SKM-1 (cell line): ENCODE measurements around the gene GAREM1.
"Not testable (repeated sequence)": the region's sequence is repeated elsewhere in the genome, so short reads cannot be mapped to it uniquely, and the experiment has no call there.

Experiments used
- DNase-seq: peaks from one replicate; lab custom pipeline; 2025; ENCODE audit not compliant: unreplicated experiment; lab: John Stamatoyannopoulos, UW

GAREM1 gene

DNA sequence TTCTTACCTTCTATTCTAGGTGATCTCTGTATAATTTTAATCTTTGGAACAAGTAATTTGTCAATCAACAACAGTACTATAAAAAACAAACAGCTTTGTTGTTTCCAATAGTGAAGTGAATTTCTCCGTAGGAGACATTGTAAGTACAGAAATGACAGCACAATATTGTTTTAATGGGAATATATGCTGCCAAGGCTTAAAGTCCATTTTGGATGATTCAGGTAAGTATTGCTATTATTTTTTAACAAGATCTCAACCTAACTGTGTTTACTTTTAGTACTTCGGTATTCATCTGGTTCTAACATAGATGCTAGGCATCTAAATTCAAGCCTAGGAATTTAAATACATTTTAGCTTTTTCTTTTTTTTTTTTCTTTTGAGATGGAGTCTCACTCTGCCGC is 175.1 kb downstream of the GAREM1 start:
- DNase-seq = no peak

GRCh38 chr18:32293107-32293506 is 177.6 kb downstream of the GAREM1 start:
- DNase-seq = no peak

DNA sequence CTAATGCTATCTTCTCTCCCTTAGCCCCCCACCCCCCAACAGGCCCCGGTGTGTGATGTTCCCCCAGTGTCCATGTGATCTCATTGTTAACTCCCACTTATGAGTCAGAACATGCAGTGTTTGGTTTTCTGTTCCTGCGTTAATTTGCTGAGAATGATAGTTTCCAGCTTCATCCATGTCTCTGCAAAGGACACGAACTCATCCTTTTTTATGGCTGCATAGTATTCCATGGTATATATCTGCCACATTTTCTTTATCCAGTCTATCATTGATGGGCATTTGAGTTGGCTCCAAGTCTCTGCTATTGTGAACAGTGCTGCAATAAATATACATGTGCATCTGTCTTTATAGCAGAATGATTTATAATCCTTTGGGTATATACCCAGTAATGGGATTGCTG is 179.1 kb downstream of the GAREM1 start:
- not testable (repeated sequence) for DNase-seq

GRCh38 chr18:32290810-32291209 is 179.9 kb downstream of the GAREM1 start:
- no peak for DNase-seq

- DNase-seq = peak; percentile 66
These were observed 181.1 kb downstream of the GAREM1 start for GRCh38 chr18:32289483-32290075.

GRCh38 chr18:32287873-32288272 is 182.8 kb downstream of the GAREM1 start:
- no peak for DNase-seq

GRCh38 chr18:32287249-32287648 is 183.4 kb downstream of the GAREM1 start:
- DNase-seq = no peak

- no peak for DNase-seq
These were observed 183.9 kb downstream of the GAREM1 start for GRCh38 chr18:32286749-32287148.

DNA sequence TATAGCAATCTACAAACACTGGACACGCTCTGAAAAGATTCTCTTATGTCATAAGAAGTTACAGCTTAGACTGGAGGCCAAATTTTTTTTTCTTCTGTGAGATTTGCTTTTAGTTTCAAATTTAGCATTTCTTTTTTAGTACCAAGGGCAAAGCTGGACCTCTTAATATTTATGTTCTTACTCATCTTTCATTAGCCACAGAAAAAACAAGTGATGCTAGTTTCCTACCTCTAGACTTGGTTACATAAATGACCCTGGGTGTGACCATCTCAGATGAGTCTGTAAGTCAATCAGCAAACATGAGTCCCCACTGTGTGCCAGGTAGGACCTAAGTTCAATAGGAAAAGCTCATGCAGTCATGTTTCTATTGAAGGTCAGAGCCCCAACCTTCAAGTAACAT is 186.4 kb downstream of the GAREM1 start:
- DNase-seq = no peak

DNA sequence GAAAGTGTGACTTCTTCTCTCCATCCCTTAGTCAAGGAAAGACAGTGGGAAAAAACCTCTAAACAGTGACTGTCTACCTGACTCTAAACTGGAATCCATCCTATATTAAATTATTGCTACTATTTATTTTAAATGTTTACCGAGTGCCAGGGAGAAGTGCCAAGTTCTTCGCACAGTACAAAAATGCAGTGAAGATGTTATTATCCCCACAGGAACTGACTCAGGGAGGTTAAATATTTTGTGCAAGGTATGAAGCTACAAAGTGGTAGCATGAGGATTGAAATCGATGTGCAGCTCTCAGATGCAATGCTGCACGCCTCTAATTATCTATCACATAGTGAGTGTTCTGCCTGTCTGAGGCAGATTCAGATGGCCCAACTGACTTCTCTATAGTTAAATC is 189.8 kb downstream of the GAREM1 start:
- DNase-seq = no peak

GRCh38 chr18:32280188-32280783 is 190.4 kb downstream of the GAREM1 start:
- DNase-seq = no peak

- DNase-seq = no peak
These were observed 192.4 kb downstream of the GAREM1 start for GRCh38 chr18:32278177-32278799.

DNA sequence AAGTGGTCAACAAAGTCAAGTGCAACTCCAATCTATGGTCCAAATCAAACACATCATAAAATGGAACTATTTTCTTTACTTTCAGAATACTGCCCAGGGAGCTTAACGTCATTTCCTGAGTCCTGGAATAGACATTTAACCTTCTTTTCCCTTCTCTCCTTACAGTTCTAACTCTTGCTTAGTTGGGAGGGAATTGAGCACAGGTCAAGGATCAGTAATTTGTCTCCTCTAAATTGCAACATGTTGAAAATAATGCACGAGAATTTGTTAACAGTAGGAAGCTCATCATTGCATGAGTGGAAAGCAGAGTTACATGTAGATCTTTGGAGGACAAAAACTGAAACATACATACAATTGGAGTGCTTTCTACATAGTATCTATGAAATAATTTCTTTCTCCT is 193.1 kb downstream of the GAREM1 start:
- DNase-seq = no peak

DNA sequence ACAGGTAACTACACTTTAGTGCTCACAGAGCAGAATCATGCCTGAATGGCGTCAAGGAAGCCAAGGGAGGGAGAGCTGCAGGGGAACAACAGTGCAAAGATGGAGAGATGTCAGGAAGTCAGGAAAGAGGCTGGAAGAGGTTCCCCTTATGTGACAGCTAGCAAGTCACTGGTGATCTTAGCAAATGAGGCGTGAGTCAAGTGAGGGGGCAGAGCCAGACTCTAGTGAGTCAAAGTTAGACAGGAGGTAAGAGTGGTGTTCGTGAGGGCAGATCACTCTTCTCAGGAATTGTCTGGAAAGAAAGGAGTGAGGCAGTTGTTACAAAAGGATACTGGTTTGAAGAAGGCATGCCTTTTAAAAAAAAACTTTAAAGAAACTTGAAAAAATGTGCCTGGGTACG is 193.8 kb downstream of the GAREM1 start:
- no peak for DNase-seq

- DNase-seq = no peak
These were observed 194.4 kb downstream of the GAREM1 start for GRCh38 chr18:32276256-32276655.

DNA sequence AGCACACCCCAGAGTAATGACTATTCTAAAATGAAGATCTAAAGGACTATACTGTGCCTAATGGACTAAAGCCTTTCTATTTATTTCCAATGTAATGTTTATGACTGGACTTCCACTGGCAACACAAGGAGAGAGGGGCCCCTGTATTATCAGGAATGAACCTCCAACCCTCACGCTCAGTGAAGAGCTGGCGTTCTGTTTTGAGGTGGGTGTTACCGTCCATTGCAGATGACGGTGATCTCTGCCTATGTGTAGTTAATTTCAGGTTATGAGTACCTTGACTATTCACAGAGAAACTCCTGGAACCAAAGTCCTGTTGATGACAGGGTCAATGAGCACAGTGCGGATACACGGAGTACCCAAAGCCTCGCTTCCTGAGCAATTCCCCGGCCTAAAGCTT is 195.5 kb downstream of the GAREM1 start:
- DNase-seq = no peak

DNA sequence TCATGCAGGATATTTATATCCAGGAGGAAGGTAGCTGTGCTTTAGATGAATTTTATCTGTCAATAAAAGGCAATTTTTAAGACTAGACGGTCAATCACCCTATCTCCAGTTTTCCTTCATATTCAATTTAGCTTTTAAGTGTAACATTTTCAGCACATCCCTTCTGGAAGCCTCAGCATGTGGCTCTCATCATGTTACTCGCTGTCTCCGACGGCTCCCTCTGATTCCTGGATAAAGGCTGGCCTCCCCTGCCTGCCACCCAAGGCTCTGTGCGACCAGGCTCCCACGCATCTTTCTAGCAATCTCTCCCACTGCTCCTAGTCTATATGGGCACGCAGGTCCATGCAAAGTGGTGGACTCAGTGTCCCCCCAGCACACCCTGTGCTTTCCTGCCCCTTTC is 196.4 kb downstream of the GAREM1 start:
- DNase-seq = no peak

- peak; percentile 44 for DNase-seq
These were observed 198.9 kb downstream of the GAREM1 start for GRCh38 chr18:32271672-32272208.

DNA sequence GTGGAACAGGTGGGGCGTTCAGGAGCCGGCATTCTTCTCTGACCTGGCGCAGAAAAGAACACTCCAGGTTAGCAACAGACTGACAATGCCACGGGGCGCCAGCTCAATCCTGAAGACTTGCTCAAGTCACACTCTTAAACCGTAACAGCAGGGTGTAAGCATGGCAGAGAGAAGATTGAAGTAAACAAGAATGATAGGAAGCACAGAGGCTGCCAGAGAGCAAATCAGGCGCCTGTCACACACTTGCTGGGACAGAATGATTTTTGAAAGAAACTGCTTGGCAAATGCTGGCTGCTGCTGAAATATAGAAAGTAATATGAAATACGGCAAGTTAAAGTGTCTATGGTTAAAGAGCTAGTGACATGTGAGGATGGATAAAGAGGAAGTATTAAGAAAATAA is 200.3 kb downstream of the GAREM1 start:
- no peak for DNase-seq

DNA sequence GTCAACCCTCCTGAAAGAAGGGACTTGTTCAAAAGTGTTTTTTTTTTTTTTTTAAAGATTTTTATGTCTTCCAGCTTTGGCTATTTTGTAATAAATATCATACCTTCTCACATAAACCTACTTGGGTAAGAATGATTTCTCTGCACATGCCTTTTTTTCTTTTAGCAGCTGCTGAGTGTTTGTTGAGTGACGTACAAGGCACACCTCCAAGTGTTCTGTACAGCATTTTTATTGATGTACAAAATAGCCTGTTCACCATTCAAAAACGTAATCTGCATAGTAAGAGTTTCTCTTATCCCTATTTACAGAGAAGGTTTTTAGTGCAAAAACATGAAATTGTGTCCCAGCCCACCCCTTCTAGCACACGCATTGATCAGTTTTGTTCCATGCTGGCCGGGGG is 203.2 kb downstream of the GAREM1 start:
- DNase-seq = no peak

GRCh38 chr18:32264401-32264800 is 206.3 kb downstream of the GAREM1 start:
- no peak for DNase-seq

DNA sequence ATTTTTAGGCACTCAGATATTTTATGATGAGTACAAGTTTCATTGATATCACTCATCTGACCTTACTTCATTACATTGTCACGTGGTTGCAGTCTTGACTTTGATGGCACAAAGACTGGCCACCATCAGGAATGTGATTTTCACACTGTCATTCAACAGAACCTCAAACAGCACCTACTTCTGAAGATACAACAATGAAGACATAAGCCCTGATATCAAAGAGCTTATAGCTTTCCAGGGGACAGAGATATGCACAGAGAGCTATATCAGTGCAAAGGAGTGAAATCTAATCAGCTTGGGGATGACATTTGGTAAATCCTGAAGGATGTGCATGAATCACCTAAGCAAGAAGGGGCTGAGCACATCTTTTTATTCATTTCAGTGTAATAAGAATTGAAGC is 208.6 kb downstream of the GAREM1 start:
- no peak for DNase-seq

GRCh38 chr18:32261003-32261402 is 209.7 kb downstream of the GAREM1 start:
- no peak for DNase-seq
